ENCODE data around the gene PNPLA7.
"Not testable (repeated sequence)": the region's sequence is repeated elsewhere in the genome, so short reads cannot be mapped to it uniquely, and the experiment has no call there.

PNPLA7 gene

DNA sequence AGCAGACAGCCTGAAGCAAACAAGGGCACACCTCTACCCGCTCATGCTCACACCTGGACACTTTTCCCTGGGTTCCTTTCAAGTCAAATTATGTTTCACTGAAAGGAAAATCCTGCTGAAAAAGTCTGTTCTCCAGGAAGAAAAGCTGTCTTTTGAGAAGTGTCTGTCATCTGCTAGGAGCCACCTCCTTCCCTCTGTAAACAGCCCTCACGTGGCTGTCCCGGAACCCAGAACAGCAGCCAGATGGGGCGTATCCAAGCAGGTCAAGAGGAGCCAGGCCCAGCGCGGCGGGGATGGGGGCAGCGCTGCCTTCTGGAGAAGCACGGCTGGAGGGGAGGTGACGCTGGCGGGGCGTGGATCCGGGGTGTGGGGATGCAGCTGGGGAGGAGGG is at the start of gene PNPLA7:
PNPLA7 (minus strand) TSS at position 172 of the 391 bp plus-strand sequence. CDS start 205 bp downstream, outside the sequence.
- peak; percentile 63 for DNase-seq

DNA sequence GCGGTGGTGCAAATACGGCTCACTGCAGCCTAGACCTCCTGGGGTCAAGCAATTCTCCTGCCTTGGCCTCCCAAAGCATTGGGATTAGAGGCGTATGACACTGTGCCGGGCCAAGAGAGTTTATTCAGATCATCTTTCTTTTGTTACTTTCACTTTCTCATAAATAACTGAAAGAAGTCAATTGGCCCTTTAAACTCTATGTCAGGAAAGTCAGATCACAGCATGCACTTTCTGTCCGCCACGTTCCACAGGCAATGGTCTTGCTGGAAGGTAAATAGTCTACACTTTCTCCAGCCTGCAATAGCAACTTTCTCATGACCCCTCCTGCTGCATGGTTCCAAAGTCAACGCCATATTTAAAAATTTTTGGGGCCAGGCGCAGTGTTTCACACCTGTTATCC is 48.7 kb upstream of the PNPLA7 start:
- no peak for DNase-seq

DNA sequence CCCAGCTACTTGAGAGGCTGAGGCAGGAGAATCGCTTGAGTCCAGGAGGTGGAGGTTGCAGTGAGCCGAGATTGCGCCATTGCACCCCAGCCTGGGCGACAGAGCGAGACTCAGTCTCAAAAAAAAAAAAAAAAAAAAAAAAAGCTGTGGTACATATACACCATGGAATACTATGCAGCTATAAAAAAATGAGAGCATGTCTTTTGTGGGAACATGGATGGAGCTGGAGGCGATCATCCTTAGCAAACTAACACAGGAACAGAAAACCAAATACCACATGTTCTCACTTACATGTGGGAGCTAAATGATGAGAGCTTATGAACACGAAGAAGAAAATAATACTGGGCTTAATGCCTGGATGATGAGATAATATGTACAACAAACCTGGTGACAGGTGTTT is 46.4 kb upstream of the PNPLA7 start:
- DNase-seq: not testable (repeated sequence)

DNA sequence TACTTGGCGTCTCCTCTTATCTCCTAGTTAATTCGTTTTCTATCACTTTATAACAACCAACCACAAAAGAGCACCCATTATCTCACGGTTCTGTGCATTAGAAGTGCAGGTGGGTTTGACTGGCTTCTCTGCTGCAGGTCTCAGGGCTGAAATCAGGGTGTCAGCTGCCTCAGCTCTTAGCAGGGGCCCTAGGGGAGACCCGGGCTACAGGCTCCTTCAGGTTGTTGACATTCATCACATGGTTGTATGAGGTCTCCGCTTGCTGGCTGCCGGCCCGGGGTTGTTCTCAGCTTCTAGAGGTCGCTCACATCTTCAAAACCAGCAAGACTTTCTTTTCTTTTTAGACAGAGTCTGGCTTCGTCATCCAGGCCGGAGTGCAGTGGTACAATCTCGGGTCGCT is 43.0 kb upstream of the PNPLA7 start:
- DNase-seq: no peak

DNA sequence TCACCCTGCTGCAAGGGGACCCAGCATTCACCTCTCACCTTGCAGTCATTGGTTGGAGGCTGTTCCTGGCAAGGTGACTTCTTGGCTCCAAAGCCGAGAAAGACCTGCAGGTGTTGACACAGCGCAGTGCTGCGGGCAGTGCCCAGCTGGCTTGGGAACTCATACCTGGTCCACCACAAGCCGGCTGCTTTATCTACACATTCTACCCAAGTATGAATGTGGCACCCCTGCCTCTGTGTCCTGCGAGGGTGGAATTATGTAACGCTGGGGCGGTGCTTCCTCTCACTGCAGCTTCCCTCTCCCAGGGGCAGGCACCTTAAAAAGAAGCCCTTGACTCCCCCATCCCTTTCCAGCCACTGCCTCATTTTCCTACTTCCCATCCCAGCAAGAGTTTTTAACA is 42.6 kb upstream of the PNPLA7 start:
- DNase-seq: no peak

DNA sequence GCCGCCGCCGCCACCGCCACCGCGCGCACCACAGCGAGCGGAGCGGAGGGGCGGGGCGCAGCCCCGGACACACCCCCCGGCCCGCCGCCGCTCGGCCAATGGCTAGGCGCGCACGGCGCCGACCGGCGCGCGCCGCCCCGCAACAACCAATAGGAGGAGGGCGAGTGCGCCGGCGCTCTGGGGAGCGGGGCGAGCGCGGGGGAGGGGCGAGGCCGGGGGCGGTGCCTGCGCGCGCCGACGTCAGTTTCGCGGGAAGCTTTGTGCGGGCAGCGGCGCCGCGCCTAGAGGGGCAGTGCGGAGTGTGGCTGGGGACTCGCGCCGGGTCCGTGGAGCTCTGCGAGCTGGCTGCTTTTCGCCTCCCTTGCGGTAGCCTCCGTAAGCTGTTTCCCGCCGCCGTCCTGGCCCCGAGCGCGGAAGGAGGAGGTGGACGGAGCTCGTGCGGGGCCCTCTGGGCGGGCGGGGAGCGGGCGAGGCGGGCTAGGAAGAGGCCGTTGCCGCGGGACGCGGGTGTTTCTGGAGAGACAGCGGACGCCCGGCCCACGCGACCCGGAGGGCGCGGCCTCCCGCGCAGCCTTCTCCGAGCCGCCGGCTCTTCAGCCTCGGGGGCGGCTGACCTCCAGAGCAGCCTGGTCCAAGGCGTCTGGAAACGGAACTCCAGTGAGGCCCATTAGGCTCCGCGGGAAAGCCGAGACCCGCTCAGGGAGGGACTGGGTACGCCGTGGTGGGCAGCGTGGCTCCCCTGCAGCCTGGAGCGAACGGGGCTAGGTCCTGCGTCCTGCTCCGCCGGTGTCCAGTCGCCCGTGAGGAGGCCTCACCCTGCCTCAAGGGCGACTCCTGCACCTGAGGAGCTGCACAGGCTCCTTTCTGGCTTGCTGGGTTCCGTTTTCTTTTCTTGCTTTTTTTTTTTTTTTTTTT is 40.5 kb upstream of the PNPLA7 start, which contains the start of gene ZMYND19:
ZMYND19 (minus strand) TSS at position 44 of the 915 bp plus-strand sequence. CDS start 249 bp downstream, outside the sequence.
- DNase-seq: peak; percentile 89

DNA sequence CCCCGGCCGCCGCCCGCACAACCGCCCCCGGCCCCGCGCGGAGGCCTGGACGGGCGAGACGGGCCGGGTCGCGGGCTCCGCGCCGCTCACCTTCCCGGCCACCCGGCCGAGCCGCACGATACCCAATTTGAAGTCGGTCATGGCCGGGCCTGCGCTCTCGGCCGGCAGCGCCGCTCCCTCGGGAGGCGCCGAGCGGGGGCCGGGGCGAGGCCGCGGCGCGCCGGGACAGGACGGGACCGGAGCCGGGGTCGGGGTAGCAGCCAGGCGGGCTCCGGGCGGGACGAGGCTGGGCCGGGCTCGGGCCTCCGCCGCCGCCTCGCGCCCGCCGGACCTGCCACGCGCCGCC is 39.9 kb upstream of the PNPLA7 start:
- DNase-seq: no peak

DNA sequence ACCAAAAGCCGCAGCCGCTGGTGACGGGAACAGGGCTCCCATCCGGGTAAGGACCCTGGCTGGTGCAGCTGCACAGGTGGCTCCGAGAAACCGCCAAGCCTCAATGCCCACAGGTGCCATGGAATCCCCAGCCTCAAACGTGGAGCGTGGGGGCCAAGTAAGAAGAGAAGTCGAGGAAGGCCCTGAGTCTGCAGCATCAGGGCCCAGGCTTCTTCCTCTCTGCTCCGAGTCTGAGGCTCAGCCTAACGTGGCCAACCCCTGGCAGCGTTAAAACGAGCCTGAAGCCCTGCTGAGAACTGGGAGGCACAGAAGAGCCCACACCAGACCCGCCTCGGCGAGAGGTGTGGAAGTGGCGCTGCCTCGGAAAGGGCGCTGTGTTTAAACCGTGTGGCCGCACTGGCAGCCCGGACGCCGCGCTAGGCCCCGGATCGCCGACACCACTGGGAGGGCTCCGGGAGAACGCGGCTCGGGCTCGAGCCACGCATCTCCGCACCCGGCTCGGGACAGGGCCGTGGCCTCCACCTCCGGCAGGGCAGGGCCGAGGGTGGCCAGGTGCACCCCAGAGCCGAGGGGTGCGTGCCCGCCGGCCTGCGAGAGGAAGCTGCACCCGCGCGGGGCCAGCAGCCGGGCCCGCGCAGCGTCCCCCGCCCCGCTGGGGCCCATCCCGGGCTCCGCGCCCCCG is 39.4 kb upstream of the PNPLA7 start:
- DNase-seq: peak; percentile 40

DNA sequence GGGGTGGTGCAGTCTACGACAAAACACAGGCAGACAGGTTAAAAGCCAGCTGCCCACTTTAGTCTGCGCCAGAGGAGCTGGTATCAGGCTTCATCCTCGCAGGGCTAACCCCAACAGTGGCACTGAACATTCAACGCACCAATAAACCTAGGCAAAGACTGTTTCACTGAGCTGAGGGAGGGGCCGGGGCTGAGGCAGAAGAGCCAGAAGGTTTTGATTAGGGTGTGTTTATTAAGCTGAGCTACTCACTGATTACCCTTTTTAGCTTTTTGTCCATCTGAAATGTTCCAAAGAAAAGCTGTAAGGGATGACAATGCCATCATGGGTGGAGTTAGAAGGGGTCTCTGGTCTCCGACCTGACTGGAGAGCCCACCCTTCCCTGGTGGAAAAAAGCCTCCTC is 38.7 kb upstream of the PNPLA7 start:
- no peak for DNase-seq

DNA sequence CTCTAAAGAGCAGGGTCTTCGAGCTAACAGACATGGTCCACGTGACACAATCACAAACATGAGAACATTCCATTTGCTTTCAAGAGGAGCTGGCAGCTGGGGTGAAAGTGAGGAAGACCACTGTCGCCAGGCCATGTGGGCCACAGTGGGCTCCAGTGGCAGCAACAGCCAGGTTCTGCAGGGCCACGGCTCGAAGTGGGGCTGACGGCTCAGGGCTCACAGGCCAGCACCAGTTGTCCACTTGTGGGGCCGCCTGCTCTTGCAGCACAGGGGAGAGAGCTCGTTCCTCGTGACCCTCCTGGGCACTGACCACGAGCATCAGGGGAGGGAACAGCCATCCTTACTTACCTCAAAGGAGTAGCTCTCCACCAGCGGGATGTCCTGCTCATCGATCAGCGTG is 38.1 kb upstream of the PNPLA7 start:
- DNase-seq: no peak

DNA sequence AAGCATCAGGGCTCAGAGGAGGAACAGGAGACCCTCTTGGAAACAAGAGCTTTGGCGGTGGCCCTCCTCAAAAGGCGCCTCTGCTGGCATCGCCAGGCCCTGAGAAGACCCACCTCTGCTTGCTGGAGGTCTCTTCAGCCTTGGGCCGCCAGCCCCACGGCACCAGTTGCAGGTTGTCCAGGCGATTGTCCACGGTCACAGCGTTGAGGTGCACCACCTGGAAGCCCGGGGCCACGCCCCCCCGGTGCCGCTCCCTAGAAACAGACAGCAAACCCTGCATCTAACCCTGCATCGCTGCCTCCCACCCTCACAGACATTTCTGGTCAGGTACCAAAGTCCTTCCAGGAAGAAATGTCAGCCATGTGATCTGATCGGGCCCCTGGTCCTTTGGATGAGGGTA is 36.7 kb upstream of the PNPLA7 start:
- no peak for DNase-seq

DNA sequence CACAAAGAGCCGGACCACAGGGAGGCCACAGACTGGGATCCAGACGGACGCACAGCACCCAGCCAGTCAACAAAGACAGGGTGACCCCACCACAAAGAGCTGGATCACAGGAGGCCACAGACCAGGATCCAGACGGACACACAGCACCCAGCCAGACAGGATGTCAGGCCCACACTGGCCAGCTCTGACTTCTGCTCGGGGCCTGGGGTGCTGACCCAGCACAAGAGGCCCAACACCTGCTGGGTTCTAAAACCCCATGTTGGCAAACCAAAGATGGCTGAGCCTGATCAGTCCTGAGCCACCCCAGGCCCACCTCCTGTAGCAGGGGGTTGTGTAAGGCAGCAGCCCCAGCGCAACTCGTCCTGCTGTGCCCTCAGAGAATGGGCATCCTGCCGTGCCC is 33.8 kb upstream of the PNPLA7 start:
- no peak for DNase-seq

DNA sequence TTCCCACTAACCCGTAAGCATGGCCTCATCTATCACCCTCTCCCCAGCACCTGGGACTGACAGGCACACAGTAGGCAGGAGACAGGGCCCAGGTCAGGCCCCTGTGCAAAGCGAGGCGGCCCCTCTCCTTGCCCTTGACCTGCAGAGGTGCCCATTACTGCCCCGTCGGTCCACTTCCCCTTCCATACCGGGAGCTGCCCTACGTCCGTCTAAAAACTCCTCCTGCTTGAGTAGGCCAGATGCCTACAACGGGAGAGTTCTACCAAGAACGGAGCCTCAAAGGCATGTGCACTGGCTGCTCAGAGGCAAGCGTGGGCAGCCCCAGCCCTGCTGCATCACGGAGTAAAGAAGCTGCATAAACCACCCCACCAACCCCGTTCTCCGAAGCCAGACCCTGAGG is 33.1 kb upstream of the PNPLA7 start:
- no peak for DNase-seq

DNA sequence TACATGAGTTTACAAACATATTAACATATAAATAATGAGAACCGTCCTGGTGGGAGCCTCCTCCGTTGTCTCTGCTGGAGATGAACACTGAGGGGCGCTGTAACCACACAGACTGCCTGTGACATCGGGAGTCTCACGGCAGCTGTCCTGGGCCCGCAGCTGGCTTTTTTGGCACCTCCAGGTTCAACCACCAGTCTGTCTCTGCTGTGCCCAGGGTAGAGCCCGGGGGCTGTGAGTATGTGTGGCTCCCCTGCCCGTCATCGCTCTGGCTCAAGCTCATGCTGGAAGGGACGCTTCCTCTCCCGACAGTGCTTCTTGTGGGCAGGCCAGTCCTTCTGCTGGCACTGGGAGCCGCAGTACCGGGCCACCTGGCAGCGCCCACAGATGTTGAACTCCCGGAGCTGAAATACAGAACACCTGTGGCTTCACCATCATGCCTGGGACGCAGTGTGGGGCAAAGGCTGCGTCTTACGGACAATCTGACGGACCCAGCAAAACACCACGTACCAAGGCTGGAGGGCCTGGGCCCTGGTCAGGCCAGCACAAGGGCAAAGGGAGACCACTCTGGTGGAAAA is 32.2 kb upstream of the PNPLA7 start:
- no peak for DNase-seq

DNA sequence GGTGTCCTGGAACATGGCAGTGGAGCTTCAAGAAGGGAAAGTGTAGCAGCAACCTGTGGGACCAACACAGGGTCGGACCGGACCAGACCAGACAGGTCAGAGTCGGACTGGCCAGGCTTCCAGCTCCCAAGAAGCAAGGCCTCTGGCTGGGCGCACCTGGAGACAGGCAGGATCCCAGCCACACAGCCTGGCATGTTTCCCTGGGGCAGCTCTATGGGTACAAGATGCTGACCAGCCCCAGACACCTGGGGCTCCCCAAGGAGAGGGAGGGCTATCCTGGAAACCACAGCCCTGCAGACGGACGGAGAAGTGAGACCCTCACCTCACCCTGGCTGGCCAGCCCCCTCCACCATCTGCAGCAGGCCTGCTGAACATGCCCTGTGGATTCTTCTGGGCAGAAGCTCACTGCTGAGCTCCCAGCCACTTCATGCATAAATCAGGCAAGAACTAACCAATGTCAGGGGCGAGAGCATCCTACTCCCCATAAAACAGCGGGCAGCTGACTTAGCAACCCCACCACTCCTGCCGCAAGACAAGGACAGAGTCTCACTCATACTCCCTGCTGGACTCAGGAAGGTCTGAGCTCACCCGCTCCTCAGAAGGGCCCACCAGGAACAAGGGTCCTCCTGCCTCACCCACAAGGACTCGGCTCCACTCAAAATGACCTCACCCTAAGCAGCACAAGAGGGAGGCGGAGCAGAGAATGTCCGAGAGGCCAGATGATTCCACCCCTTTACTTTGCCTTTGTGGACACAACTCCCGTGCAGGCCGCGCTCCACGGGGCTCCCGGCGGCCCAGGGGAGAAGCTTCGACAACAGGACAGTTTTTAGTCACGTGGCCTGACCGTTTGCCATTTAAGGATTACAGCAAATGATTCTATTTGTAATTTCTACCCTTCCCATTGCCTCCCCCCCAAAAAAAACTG is 31.4 kb upstream of the PNPLA7 start:
- DNase-seq: no peak

DNA sequence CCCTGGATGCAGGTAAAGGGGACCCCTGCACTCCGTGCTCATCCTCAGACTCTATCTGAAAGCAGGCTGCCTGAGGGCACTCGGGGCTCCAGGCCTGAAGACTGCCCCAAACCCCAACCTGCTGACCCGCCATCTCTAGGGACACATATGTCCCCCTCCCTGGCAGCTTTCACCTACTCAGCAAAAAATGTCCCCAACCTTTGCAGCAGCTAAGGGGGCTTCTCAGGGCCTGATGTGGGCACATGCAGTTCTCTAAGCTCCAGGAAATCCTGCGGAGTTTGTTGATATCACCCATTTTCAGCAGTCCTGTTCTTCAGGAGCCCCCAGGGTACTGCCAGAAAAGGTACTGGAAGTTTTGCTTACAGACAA is 30.7 kb upstream of the PNPLA7 start:
- DNase-seq: no peak

DNA sequence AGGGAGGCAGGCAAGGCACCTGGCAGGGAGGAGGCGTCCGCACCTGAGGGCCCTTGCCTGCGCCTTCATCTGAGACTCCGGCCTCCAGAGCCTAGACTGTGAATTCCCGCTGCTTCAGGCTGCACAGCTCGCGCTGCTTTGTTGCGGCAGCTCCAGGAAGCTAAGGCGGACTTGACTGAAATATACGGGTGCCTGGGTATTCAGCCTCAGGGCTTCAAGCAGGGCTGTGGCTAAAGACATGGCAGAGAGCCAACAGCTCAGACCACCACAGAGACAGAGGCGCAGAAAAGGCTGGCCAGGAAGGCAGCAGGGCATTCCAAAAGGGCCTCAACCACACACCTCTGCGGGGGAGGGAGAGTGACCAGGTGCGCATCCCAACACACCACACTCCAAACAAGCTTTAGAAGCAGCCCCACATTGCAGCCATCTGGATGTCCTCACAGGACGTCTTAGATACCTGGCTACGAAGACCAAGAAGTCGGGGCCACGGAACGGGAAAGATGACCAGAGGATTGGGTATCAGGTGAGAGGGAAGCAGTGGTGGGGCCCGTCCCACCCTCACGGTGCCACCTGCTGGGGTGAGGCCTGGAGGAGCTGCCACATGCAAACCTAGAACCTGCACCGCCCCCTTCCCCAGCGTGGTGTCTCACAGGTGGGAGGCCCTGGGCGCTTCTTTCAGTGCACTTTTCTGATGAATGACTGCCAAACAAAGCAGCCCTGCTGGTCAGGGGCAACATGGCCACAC is 30.2 kb upstream of the PNPLA7 start:
- DNase-seq: no peak

DNA sequence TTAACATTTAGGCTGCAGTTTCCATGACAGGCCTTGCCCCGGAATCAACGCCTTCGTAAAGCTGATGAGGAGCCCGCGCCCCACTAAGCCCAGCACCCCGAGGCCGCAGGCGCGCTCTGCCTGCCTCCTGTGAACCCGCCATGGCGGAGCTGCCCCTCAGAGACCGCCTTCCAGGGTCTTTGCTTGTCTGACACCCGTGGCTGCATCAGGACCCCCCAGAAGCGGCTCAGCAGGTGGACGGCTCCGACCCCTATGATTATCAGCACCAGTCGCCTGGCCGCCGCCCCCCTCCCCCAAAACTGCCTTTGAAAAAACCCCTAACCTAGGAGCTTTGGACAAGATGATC is 29.0 kb upstream of the PNPLA7 start:
- no peak for DNase-seq

DNA sequence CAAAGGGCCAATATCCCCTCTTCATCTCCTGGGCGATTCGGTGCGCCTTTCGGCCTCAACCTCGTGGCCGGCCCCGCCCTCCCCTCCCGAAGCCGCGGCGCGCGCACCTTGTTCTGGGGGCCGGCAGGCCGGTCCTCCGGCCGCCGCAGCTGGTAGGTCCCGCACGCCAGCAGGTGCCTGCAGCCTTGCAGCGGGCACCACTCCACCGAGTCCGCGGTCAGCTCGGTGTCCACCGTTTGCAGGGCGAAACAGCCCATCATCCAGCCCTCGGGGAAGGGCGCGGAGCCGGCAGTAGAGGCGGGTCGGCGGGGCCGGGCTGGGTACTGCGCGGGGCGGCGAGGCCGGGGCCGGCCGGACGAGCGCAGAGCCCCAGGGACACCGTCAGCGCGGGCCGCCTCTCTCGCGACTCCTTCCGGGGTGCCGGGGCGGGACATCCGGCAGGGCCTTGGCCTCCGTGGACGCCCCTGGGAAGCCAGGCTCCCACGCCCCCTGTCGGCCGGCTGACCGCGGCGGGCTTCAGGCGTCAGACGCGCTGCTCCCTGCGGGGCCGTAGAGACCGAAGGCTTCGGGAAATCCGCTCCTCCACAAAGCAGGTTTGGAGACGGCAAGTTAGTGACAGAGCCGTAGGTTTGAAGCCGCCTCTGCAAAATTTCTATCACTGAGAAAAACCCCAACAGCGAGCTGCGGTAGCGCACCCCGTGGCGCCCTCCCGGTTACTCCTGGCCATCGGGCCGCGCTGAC is 28.5 kb upstream of the PNPLA7 start, which contains the start of gene DPH7:
DPH7 (minus strand) TSS at position 408 of the 741 bp plus-strand sequence; CDS start at position 260, 148 bp downstream.
- DNase-seq: peak; percentile 96

DNA sequence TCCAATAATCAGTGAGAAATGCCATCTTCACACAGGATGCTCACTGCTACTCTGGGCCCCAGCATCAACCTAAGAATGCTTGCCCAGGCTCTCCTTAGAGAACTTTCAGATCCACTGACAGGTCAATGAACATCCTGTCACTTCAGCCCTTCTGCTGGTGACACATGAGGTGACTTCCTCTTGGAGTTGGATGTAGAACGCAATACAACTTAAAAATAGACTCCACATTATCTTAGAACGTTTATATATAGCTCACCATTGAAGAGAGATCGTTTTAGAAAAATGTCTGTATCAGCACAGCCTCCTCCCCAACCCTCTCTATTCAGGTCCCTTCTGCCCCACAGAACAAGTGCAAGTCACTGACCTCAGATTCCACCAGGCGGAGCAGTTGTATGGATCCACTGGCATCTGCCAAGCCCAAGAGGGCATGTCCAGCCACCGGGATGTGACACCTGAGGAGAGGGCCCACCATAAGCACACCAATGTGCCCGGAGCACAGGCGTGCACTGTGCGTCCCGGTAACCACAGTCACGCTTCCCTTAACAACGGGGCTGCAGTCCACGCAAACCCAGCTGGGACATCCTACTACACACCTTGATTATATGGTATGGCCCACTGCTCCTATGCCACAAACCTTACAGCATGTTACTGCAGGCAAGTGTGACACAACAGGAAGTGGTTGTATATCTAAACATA is 25.7 kb upstream of the PNPLA7 start:
- no peak for DNase-seq

DNA sequence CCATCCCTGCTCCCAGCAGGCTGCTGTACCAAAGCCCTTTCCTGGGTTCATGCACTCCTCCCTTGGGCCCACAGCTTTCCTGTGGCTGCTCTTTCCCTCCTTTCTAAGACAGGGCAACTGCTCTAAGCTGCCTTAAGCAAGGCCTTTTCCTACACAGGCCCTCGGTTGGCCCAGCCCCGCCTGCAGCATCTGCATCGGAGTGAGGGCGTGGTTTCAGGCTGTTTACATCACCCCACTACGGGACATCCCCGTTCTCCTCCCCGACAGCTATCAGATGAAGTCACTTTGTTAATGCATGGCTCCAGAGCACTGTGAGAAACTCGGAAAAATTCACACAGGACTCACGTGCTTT is 25.1 kb upstream of the PNPLA7 start:
- no peak for DNase-seq
